CD4-positive, alpha-beta T cell treated with Interleukin-6 at 100 ng/mL for 8 hours (primary cell): ENCODE results near the gene ZSCAN25.
"Not testable (repeated sequence)": the region's sequence is repeated elsewhere in the genome, so short reads cannot be mapped to it uniquely, and the experiment has no call there.

Experiments
- DNase-seq: peaks from one replicate; pipeline ENCODE4 v3.0.0-alpha.2; 2020; ENCODE audit warnings: mixed read lengths, low spot score

ZSCAN25 gene

DNA sequence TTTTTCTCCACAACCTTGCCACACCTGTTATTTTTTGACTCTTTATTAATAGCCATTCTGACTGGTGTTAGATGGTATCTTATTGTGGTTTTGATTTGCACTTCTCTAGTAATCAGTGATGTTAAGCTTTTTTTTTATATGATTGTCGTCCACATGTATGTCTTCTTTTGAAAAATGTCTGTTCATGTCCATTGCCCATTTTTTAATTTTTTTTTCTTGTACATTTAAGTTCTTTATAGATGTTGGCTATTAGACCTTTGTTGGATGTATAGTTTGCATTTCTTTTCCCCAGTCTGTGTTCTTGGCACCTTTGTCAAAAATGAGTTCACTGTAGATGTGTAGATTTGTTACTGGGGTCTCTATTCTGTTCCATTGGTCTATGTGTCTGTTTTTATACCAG, 28.8 kb downstream of the ZSCAN25 start:
- DNase-seq = no peak

DNA sequence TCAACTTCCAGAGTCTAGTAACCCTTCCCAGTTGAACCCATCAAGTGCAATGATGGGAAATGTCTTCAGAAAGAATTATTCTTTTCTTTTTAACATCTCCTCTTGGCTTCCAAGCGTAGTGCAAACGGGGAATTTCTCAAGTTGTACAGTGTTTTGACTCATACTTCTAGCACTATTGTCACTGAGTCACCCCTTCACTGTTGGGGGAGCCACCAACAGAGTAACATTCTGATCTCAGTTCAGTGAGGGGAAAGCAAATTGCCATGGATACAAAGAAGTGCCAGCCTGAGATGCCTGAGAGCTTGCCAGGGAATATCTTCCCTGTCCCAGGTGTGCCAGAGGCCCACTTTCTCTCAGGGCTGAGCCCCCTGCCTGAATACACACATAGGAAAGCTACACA, 32.1 kb downstream of the ZSCAN25 start:
- no peak for DNase-seq

DNA sequence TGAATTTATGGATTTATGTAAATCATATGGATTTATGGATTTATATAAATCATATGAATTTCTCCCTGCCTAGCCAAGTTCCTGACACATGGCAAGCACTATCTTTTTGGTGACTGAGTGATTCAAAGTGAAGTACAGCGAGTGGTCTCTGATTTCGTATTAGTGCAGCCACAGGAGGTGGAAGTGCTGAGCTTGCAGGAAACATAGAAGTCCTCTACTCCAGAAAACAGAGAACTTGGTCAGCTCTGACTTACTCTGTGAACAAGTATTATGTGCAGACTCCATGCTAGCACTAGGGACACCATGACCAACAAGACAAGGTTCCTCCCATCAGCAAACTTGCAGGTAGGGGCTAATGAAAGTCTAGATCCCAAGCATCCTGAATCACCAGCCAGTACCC, 34.5 kb downstream of the ZSCAN25 start:
- no peak for DNase-seq

DNA sequence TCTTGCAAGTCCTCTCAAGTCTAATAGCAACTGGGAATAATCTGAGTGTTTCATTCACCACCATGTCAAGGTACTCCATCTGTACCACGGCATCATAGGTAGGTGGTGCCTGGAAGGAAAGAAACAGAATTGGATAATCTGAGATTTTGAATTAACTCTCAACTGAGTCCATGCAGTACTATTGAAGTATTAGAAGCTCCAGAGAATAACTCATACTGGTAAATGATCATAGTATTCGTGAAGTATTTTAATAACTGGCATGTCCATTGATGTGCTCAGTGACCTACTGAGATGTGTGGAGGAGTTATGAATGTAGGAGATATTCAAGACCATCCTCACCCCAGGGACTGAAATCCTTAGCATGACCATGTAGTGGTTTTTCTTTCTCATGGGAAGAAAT, 35.9 kb downstream of the ZSCAN25 start:
- DNase-seq = no peak

DNA sequence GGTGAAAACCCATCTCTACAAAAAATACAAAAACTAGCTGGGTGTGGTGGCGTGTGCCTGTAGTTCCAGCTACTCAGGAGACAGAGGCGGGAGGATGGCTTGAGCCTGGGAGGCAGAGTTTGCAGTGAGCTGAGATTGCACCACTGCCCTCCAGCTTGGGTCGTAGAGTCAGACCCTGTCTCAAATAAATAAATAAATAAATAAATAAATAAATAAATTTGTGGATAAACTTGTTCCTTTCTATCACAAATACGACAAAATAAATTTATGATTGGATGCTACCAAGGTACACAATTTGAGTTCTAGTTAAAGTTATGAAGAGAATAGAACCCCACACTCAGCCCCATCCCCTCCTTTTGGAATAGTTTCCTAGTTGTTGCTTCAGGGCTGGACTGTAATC, 36.5 kb downstream of the ZSCAN25 start:
- DNase-seq = not testable (repeated sequence)

DNA sequence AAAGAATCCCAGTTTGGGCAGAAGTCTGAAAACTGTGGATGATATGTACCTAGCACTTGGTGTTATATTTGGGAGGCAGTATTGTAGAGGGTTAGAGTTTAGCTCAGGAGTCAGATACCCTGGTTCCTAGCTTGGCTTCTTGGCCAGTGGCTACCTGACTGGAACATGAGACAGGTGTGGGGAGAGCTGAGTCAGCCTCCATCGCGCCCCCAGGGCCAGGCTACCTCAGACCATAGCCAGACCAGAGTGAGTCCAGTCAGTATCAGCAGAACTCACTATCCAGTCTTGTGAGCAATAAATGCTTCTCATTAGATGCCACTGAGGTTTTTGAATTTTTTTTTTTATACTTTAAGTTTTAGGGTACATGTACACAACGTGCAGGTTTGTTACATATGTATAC, 37.0 kb downstream of the ZSCAN25 start:
- no peak for DNase-seq

DNA sequence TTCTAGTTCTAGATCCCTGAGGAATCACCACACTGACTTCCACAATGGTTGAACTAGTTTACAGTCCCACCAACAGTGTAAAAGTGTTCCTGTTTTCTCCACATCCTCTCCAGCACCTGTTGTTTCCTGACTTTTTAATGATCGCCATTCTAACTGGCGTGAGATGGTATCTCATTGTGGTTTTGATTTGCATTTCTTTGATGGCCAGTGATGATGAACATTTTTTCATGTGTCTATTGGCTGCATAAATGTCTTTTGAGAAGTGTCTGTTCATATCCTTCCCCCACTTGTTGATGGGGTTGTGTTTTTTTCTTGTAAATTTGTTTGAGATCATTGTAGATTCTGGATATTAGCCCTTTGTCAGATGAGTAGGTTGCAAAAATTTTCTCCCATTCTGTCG, 37.9 kb downstream of the ZSCAN25 start:
- DNase-seq = not testable (repeated sequence)

DNA sequence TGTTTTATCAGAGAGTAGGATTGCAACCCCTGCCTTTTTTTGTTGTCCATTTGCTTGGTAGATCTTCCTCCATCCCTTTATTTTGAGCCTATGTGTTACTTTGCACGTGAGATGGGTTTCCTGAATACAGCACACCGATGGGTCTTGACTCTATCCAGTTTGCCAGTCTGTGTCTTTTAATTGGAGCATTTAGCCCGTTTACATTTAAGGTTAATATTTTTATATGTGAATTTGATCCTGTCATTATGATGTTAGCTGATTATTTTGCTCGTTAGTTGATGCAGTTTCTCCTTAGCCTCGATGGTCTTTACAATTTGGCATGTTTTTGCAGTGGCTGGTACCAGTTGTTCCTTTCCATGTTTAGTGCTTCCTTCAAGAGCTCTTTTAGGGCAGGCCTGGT, 41.1 kb downstream of the ZSCAN25 start:
- DNase-seq = not testable (repeated sequence)

DNA sequence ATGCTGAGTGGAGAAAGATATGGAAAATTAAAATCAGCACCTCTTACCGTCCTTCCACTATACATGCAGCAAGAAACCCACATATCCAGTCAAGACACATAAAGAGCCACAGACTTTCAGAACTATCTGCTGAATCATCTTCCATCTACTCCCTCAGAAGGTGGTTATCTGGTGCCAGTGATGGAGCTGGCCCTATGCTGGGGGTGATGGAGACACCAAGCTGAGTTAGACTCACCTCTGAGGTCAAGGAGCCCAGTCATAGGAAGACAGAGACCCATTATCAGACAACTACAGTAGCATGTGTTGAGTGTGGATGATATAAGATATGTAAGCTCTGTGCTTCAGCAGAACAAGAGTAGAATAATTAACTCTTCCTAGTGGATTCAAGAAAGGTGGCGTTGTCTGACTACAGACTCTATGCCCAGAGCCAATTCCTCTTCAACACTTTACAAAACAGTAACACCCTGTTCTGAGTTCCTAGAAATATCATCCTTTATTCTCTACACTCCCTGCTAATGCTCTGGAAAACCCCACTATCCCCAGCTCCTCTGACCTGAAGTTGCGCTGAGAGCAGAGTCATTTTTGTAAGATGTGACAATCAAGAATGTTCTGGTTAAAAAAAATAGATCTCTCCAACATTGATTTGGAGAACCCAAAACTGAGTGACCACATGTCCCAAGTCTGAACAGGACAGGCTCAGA, 48.7 kb downstream of the ZSCAN25 start:
- DNase-seq = no peak

DNA sequence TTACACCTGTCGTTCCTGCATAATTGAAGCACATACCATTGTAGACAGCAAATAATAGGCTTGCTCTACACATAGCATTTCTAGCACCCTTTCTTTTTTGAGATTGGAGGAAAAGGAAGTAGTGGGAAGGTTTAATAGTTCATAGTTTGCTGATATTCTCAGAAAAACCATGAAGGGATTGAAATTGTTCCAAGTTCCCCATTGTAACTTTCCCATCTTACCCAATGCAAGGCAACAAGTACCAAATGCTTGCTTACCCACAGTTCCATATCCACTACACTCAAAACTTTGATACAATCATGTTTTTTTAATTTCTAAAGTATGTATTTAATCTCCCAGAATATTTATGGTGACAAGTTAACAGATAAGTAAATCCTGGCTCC, 49.3 kb downstream of the ZSCAN25 start:
- no peak for DNase-seq

DNA sequence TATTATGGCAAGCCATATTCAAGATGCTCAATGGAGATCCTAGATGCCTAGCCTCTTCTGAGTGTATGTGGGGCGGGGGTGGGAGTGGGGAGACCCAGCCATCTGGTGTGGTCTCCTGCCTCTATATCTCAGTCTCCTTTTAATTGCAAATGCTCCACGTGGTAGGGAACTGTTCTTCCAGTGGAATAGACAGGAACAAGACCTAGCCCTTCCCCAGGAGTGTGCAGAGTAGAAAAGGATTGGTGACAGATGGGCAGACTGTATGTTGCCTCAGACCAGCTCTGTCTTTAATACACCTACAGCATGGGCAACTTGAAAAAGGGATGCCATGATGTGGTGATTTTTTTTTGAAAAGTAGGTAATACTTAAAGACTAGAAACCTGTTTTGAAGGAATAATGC, 50.4 kb downstream of the ZSCAN25 start:
- no peak for DNase-seq

DNA sequence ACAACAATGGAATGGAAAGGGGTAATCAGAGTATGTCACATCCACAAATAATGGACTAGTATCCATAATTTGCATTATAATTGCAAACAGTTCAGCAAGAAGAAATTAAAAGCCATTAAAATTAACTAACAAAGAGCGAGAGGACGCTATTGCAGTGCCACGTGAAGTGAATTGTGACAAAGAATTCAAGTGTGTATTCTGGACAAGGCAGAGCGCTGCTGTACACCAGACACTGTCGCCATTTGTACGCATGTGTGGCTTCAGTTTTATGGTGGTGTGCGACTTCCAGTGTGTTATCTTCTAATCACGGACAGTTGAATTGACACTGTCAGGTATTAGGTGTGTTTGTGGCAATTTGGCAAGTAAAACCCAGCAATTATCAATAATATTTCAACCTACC, 51.8 kb downstream of the ZSCAN25 start:
- DNase-seq = no peak

DNA sequence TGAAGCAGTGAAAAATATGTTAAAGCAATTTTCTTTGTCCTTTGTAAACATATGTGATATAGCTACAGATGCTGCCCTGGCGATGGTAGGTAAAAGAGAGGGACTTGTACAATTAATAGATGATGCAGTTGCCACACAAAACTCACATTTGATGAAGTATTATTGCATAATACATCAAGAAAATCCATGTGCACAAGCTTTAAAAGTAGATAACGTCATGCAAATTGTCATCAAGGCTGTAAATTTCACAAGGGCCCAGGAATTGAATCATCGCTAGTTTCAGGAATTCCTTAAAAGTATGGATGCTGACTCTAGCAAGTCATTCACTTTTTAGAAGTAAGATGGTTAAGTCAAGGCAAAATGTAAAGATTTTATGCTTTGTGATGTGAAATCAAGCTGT, 53.0 kb downstream of the ZSCAN25 start:
- DNase-seq = no peak

DNA sequence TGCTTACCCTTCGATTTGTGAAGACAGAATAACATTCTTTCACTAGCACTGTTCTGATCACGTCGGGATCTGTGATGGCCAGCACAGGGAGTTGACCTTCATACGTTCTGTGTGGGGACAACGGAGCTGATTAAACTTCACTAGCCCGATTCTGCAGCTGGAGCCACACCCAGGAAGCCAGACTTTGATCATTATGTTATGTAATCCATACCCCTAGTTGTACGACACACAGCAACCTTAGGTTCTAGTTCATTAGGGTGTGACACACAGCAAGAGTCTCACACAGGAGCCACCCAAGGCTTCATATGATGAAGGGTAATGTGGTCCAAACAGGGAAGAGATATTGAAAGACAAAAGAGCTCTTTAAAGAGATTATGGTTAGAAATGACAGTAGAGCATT, 55.8 kb downstream of the ZSCAN25 start:
- no peak for DNase-seq

DNA sequence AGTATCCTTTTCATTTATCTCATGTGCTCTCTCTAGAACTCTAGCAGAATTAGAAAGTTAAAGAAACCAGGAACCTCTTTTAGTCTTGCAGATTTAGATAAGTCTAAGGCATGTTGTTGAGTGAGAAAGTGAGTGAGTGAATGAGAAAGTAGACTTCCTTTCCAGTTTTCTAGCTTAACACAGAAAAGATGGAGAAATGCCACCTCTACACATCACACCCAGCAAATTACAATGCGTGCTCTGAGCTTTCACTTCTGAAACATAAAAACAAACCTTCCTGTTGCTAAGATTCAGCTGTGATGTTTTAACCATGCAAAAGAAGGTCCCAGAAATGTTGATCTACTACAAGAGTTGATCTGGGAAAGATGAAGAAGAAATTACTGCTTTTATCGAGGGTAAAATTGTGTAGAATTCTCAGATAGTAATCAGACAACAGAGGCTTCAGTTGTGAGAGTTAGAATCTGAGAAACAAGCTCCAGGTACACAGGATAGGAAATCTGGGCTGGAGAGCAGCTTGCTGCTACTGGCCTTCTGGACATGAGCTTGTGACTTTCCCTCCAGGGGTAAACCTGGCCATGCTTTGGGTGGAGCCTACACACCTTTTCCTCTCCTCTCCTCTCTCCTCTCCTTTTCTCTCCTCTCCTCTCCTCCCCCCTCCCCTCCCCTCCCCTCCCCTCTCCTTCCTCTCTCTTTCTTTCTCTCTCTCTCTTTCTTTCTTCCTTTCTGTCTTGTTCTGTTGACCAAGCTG, 58.4 kb downstream of the ZSCAN25 start:
- DNase-seq = no peak

DNA sequence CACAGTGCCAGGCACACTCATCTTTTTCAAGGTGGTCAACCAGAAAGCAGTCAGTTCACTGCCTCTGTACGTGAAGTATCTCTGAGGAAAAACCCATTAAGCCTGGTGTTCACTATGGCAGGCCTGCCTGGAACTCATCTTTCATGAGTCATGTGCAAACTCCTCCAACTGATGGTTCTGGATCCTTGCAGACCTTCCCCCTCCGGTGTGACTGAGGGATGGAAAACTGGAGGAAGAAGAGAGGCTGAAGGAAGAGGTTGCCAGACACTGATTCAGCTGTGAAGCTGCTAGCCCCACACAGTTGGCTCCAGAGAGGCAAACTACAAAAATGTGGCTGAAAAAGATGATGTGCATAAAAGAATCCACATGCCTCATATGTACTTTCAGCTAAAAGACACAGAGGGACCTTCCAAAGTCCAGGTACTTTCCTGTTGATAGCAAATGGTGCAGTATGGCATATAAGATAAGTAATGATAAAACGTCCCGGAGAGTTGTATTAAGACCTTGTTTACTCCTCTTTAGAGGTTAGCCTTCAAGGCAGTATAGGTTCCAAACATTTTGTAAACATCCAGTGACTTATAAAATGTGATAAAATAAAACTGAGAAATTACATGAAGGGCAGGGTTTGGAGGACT, 60.4 kb downstream of the ZSCAN25 start:
- DNase-seq = no peak

DNA sequence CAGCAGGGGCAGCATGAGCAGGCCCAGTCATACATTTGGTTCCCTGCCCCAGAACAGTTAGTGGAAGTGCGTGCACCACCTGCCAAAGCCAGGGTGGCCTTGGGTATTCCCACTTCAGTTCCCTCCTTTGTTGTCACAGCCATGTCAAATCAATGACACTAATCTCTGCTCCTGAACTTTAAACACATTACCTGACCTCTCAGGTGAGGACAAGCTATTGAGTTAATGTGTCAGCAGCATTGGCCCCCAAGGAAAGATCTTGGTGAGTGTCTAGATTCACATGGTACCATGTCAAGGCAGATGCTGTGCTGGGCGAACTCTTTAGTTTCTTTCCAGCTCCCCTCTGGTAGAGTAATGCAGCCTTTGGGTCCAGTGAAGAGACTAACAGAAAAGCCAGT, 60.9 kb downstream of the ZSCAN25 start:
- DNase-seq = no peak

DNA sequence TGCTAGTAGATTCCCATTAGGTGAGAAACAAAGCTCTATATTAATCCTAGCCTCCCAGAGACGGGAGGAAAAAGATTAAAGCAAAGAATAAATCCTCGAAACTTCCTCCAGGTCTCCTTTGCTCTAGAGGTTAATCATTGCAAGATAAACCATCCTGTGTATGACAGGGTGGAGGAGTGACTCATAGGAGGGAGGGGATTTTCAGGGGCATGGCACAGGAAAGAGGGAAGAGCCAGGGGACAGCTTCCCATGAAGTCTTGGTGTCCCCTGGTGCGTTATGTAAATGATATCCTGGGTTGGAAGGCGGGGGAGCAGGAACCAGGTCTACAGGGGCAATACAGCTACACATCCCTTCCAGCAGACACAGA, 62.3 kb downstream of the ZSCAN25 start:
- DNase-seq = no peak

DNA sequence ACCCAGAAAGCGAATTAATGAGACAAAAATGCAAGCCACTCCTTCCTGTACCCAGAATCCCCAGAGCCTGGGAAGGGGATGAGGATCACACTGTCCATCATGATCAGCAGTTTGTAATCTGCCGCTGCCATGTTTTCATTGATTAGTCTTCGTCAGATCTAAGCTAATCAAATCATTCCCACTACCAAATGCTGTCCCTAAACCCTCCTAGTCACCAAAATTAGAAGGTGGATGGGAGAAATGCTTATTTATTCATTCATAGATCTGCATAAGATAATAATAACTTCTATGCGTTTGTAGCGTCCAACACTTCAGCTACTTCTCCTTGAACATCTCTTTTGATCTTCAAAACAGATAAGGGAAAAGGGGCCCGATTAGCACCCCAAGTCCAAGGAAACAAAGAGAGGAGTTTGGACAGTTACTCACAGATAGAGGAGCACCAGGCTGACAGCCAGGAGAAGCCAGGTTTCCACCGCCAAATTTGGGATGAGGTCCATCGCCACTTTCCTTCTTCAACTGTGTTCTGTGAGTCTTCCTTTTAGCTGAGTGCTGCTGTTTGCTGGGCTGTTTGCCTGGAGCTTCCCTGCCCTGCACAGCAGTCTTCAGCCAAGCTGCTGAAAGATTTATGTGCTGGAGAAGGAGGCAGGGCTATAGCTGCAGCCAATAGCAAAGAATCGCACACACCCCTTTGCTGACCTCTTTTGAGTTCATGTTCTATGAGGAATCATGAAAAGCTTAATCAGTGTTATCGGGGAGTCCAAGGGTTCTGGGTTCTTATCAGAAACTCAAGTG, 62.9 kb downstream of the ZSCAN25 start, which contains the start of gene CYP3A5:
TSS of gene CYP3A5 (minus strand) at position 597 of the 792 bp plus-strand sequence. CDS start at position 497, 100 bp downstream.
- no peak for DNase-seq
